Stomach (tissue), 9 donors: ENCODE results near the gene FAM110D. TPM values are rescaled to one million over a fixed set of nuclear protein-coding genes. Genes with fewer than 3 reads are reported as not detected.

Source experiments
- DNase-seq, 2 donors: peaks; one replicate each; pipeline versions ENCODE4 v3.0.0 to v3.0.0-alpha.2; 2013 to 2019
- H3K27ac ChIP-seq, 5 donors: fragments of 200-600 bp in 4 of 5; sonication (generic) in 4 of 5; one replicate each; pipeline ENCODE4 v1.5.1; 2013 to 2019; ENCODE audit warnings: mild to moderate bottlenecking in 1 of 5, moderate library complexity in 1 of 5
- H3K27me3 ChIP-seq, 3 donors: fragments of 200-600 bp; sonication (generic); one replicate each; pipeline ENCODE4 v1.5.1; 2017 to 2019; ENCODE audit warnings: mixed run types in 1 of 3
- H3K36me3 ChIP-seq, 4 donors: fragments of 200-600 bp; sonication (generic); 1 replicate in 3 of 4; 2 replicates in 1 of 4; pipeline ENCODE4 v1.5.1; 2016 to 2019
- H3K4me1 ChIP-seq, 4 donors: fragments of 200-600 bp; sonication (generic); one replicate each; pipeline ENCODE4 v1.5.1; 2016 to 2019
- H3K4me3 ChIP-seq, 4 donors: fragments of 200-600 bp; sonication (generic) in 3 of 4; one replicate each; pipeline ENCODE4 v1.5.1; 2016 to 2019; ENCODE audit warnings: mild to moderate bottlenecking in 1 of 4
- H3K9me3 ChIP-seq, 4 donors: fragments of 200-600 bp; sonication (generic); one replicate each; pipeline ENCODE4 v1.5.1; 2016 to 2019
- EP300 ChIP-seq: sonication (generic); formaldehyde crosslinking; IDR thresholded peaks from one replicate; pipeline ENCODE4 v1.6.1; 2017; ENCODE audit warnings: antibody characterized with exemption
- POLR2A ChIP-seq, 4 donors: fragments of 450-650 bp; IDR thresholded peaks; one replicate each; pipeline ENCODE4 v1.6.1; 2016; ENCODE audit warnings: antibody characterized with exemption in 4 of 4, control low read depth in 2 of 4, mild to moderate bottlenecking in 1 of 4, moderate library complexity in 1 of 4
- POLR2AphosphoS5 ChIP-seq, 3 donors: sonication (generic); formaldehyde crosslinking; IDR thresholded peaks; one replicate each; pipeline ENCODE4 v1.6.1; 2016; ENCODE audit warnings: antibody characterized with exemption in 3 of 3
- WGBS, 5 donors: extraction: QIAGEN DNeasy Blood & Tissue Kit in 3 of 5; methylation state at CpG; one replicate each; pipeline versions ENCODE4 v1.1.5 to v1.1.7; 2013 to 2018; 5-methylcytosine and 5-hydroxymethylcytosine counted together
- intact Hi-C: fragments of 100-400 bp; cut with DNase I; formaldehyde crosslinking; loops from one replicate; pipeline ENCODE4 v1.15.1; 2023; ENCODE audit warnings: low total_unique reads
- polyA plus RNA-seq, 3 donors: library from polyadenylated mRNA; stranded (reverse); fragments of 200-250 nt; gene quantifications; one replicate each; pipeline ENCODE4 v1.2.3, GENCODE V29; 2013
- total RNA-seq, 5 donors: library from RNA; depleted of rRNA; stranded (reverse); fragments of >200 nt; gene quantifications; one replicate each; pipeline versions ENCODE4 v1.1.0 to v1.2.3, GENCODE V29; 2014 to 2016
- TF ChIP-seq, protein P1 (sequence below), 7 experiments: fragments of 450-650 bp in 4 of 7; fragments of 200-600 bp in 3 of 7; sonication (generic) in 3 of 7; IDR thresholded peaks; one replicate each; pipeline ENCODE4 v1.5.1; 2016 to 2019; ENCODE audit warnings: antibody characterized with exemption in 7 of 7, control low read depth in 2 of 7, mild to moderate bottlenecking in 1 of 7
- donor health status: healthy with polysubstance abuse.
- donor health status: Bipolar disorder and iron deficiency.
- donor health status: healthy.

FAM110D gene
- total and polyA plus RNA-seq, 8 donors: 1.00 to 15.6 (median 1.4) TPM; not detected in 3

DNA sequence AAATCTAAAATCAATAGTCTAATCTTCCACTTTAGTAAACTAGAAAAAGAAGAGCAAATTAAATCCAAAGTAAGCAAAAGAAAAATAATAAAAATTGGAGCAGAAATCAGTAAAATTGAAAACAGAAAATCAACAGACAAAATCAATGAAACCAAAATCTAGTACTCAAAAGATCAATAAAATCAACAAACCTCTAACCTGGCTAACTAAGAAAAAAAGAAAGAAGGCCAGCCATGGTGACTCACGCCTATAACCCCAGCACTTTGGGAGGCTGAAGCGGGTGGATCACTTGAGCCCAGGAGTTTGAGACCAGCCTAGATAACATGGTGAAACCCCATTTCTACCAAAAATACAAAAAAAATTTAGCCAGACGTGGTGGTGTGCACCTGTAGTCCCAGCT is 24.4 kb upstream of the FAM110D start:
- no peaks in the 10 kb centered on the region for H3K4me1 ChIP-seq
- no peaks in the 10 kb centered on the region for H3K36me3 ChIP-seq
- no peak overlapping the region for H3K4me3 ChIP-seq
- DNase-seq: no peak
- 86 to 98% (median 96%) methylated on average over 3 of the region's 3 CpGs for WGBS, 5 donors
- H3K9me3 ChIP-seq: no peaks in the 10 kb centered on the region
- intact Hi-C loops: no loop called here
- H3K27me3 ChIP-seq: peaks cover 0 to 7% (median 0%) of the 10 kb centered on the region in 3 donors
- TF ChIP-seq, protein P1, sequence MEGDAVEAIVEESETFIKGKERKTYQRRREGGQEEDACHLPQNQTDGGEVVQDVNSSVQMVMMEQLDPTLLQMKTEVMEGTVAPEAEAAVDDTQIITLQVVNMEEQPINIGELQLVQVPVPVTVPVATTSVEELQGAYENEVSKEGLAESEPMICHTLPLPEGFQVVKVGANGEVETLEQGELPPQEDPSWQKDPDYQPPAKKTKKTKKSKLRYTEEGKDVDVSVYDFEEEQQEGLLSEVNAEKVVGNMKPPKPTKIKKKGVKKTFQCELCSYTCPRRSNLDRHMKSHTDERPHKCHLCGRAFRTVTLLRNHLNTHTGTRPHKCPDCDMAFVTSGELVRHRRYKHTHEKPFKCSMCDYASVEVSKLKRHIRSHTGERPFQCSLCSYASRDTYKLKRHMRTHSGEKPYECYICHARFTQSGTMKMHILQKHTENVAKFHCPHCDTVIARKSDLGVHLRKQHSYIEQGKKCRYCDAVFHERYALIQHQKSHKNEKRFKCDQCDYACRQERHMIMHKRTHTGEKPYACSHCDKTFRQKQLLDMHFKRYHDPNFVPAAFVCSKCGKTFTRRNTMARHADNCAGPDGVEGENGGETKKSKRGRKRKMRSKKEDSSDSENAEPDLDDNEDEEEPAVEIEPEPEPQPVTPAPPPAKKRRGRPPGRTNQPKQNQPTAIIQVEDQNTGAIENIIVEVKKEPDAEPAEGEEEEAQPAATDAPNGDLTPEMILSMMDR (IDR thresholded peaks at IDR 0.05): no peak
- TF ChIP-seq POLR2A (IDR thresholded peaks at IDR 0.05) (no peak), POLR2AphosphoS5 (IDR thresholded peaks at IDR 0.05) (no peak), EP300 (no peak)
- no peak overlapping the region for H3K27ac ChIP-seq

DNA sequence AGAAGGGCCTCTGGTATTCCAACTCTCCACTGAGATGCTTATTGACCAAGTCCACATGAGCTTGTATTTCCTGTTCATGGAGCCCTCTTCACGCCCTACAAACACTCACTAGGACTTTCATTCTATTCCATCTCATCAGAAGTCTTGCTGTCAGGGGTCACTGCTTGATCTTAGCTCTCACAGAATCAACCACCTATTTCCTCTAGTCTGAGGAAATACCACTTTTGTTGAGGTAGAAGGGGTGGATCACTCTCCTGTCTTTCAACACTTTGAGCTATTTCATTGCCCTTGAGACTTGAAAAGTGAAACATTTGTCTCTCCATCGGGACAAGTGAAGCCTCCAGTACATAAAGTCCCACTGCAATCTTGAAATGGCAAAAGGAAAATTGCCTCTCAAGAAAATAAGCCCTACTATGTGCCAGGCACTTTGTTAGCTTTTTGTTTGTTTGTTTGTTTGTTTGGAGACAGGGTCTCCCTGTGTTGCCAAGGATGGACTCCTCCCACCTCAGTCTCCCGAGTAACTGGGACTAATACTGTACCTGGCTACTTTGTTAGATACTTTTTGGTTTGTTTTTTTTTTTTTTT is 19.8 kb upstream of the FAM110D start:
- Histone ChIP-seq H3K36me3 (no peaks in the 10 kb centered on the region), H3K4me1 (no peaks in the 10 kb centered on the region), H3K4me3 (no peak overlapping the region), H3K27ac (no peak overlapping the region), H3K27me3 (no peaks in the 10 kb centered on the region), H3K9me3 (no peaks in the 10 kb centered on the region)
- no peak for TF ChIP-seq EP300
- no peak for TF ChIP-seq POLR2AphosphoS5 (IDR thresholded peaks at IDR 0.05)
- TF ChIP-seq, protein P1 (IDR thresholded peaks at IDR 0.05): no peak
- no peak for TF ChIP-seq POLR2A (IDR thresholded peaks at IDR 0.05)
- intact Hi-C loops: no loop called here
- 59 to 73% (median 69%) methylated on average over 3 of the region's 3 CpGs for WGBS, 5 donors
- no peak for DNase-seq

DNA sequence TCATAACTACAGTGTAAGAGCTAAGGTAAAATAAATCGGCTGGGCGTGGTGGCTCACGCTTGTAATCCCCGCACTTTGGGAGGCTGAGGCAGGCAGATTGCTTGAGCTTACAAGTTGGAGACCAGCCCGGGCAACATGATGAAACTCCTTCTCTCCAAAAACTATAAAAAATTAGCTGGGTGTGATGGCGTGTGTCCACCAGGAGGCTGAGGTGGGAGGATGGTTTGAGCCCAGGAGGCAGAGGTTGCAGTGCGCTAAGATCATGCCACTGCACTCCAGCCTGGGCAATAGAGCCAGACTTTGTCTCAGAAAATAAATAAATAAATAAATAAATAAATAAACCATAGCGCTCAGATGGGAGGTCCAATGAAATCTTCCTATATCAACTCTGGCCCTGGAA is 16.7 kb upstream of the FAM110D start:
- no peak for TF ChIP-seq POLR2A (IDR thresholded peaks at IDR 0.05)
- no peak overlapping the region for H3K4me3 ChIP-seq
- intact Hi-C loops: loop anchor here (10.0 kb wide), 1 partner anchor 107 kb away; no protein-coding TSS in a partner anchor
- 82 to 90% (median 84%) methylated on average over 8 of the region's 8 CpGs for WGBS, 5 donors
- H3K27ac ChIP-seq: no peak overlapping the region
- H3K4me1 ChIP-seq: peaks cover 0 to 7% (median 3%) of the 10 kb centered on the region in 4 donors
- H3K9me3 ChIP-seq: no peaks in the 10 kb centered on the region
- no peak for DNase-seq
- H3K27me3 ChIP-seq: peaks cover 0 to 15% (median 2%) of the 10 kb centered on the region in 3 donors
- H3K36me3 ChIP-seq: no peaks in the 10 kb centered on the region

DNA sequence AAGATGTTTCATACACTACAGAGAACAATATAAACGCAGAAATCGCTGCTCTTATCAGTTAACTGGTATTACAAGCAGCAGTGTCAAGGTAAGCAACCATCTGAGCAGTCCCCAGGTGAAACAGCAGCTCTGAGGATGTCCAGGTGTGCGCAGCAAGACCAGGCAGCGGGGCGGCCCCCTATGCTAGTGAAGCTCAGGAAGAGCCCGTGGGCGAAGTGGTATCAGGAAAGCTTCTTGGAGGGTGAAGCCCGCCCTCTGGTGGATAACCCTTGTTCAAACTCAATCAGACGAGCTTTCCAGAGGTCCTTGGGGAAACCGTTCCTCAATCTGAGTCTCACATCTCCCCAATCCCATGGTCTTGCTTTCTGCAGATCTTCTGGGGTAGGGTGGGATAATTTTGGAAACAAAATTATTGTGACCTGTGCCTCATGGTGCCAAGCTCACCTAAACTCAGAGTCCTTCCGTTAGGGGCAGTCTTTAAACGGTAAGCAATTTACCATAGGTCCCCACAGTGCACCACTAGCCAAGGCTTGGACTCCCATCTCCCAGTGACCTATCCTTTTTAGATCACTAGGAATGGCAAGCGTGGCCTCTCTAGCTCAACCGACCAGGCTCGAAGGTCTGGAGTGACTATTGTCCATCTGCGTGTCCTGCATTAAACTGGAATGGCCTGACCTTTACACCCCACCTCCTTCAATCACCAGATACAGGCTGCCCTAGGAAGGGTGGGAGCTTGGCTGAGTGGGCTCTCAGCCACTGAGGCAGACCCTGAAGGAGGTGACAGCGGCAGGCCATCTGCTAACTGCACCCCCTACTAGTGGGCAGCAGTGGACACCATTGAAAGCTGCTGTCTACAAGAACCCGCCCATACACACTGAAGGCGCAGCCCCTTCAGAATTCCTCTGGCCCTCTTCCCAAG is 13.6 kb upstream of the FAM110D start:
- Histone ChIP-seq H3K9me3 (no peaks in the 10 kb centered on the region), H3K27me3 (peaks cover 0 to 17% (median 2%) of the 10 kb centered on the region in 3 donors), H3K27ac (no peak overlapping the region), H3K4me3 (no peak overlapping the region), H3K4me1 (peaks cover 0 to 7% (median 3%) of the 10 kb centered on the region in 4 donors), H3K36me3 (no peaks in the 10 kb centered on the region)
- 19 to 31% (median 27%) methylated on average over 14 to 19 of the region's 19 CpGs for WGBS, 5 donors
- peak; percentile 86 to 93 for DNase-seq
- intact Hi-C loops: loop anchor here (5.0 to 10.0 kb wide), 2 partner anchors 43 to 110 kb away; no protein-coding TSS in a partner anchor
- no peak for TF ChIP-seq EP300
- TF ChIP-seq POLR2AphosphoS5 (IDR thresholded peaks at IDR 0.05): no peak
- TF ChIP-seq POLR2A (IDR thresholded peaks at IDR 0.05): no peak
- TF ChIP-seq, protein P1 (IDR thresholded peaks at IDR 0.05): peak in 5 of 7 experiments; percentile 61 to 86 (median 76)
